HepG2 (cell line): ENCODE measurements around the gene MTHFS. TPM values are rescaled to one million over a fixed set of nuclear protein-coding genes. Genes with fewer than 3 reads are reported as not detected.

Experiments used
- HMGXB3 ChIP-seq: sonication (generic); formaldehyde crosslinking; IDR thresholded peaks from 2 replicates; pipeline ENCODE4 v1.4.0; 2020; ENCODE audit warnings: missing genetic modification reagents, borderline replicate concordance
- HOMEZ ChIP-seq: IDR thresholded peaks from 2 replicates; pipeline ENCODE4 v1.6.1; 2016; ENCODE audit warnings: low read depth
- KDM5A ChIP-seq: fragments of 200-600 bp; sonication (generic); IDR thresholded peaks from 2 replicates; pipeline ENCODE4 v1.7.0; 2018; ENCODE audit warnings: antibody characterized with exemption, mild to moderate bottlenecking, low read length, borderline replicate concordance
- NFYC ChIP-seq: IDR thresholded peaks from 2 replicates; pipeline ENCODE4 v1.6.1; 2016; ENCODE audit warnings: missing genetic modification reagents, missing compliant biosample characterization
- NR2F6 ChIP-seq, 2 experiments: IDR thresholded peaks; 2 replicates each; pipeline ENCODE4 v1.6.1; 2016; ENCODE audit warnings: antibody characterized with exemption in 1 of 2, mild to moderate bottlenecking in 1 of 2
- POGK ChIP-seq: sonication (generic); formaldehyde crosslinking; conservative IDR thresholded peaks from 2 replicates; pipeline ENCODE4 v1.8.0; 2022; ENCODE audit warnings: mild to moderate bottlenecking, moderate library complexity, missing genetic modification reagents
- REL ChIP-seq: sonication (generic); formaldehyde crosslinking; conservative IDR thresholded peaks from 2 replicates; pipeline ENCODE4 v1.8.0; 2022; ENCODE audit warnings: mild to moderate bottlenecking, missing genetic modification reagents, moderate library complexity
- TBP ChIP-seq: sonication (generic); formaldehyde crosslinking; IDR thresholded peaks from 2 replicates; pipeline ENCODE4 v1.5.0; 2020; ENCODE audit warnings: missing genetic modification reagents
- TBX3 ChIP-seq: fragments of 450-650 bp; IDR thresholded peaks from 2 replicates; pipeline ENCODE4 v1.6.1; 2017; ENCODE audit warnings: antibody characterized with exemption, mild to moderate bottlenecking, inconsistent platforms, borderline replicate concordance
- TCF12 ChIP-seq, 2 experiments: fragments of 450-650 bp in 1 of 2; sonication (generic) in 1 of 2; formaldehyde crosslinking in 1 of 2; IDR thresholded peaks; 2 replicates each; pipeline versions ENCODE4 v1.6.1 to v1.8.0; 2017 to 2022; ENCODE audit warnings: antibody characterized with exemption in 1 of 2, mild to moderate bottlenecking in 1 of 2, missing genetic modification reagents in 1 of 2, moderate library complexity in 1 of 2
- ZFP37 ChIP-seq: sonication (generic); formaldehyde crosslinking; IDR thresholded peaks from 2 replicates; pipeline ENCODE4 v1.4.0; 2020; ENCODE audit warnings: missing genetic modification reagents, borderline replicate concordance
- ZNF142 ChIP-seq: sonication (generic); formaldehyde crosslinking; IDR thresholded peaks from 2 replicates; pipeline ENCODE4 v1.4.0; 2020; ENCODE audit warnings: missing genetic modification reagents
- ZNF44 ChIP-seq: sonication (generic); formaldehyde crosslinking; IDR thresholded peaks from 2 replicates; pipeline ENCODE4 v1.5.1; 2020; ENCODE audit warnings: mild to moderate bottlenecking, missing genetic modification reagents
- ZNF558 ChIP-seq: sonication (generic); formaldehyde crosslinking; IDR thresholded peaks from 2 replicates; pipeline ENCODE4 v1.9.0; 2022; ENCODE audit warnings: mild to moderate bottlenecking, missing genetic modification reagents, borderline replicate concordance
- ZNF660 ChIP-seq: sonication (generic); formaldehyde crosslinking; IDR thresholded peaks from 2 replicates; pipeline ENCODE4 v1.5.1; 2020; ENCODE audit warnings: mild to moderate bottlenecking, low read depth, missing genetic modification reagents, borderline replicate concordance
- ZNF83 ChIP-seq: sonication (generic); formaldehyde crosslinking; IDR thresholded peaks from 2 replicates; pipeline ENCODE4 v1.4.0; 2020; ENCODE audit warnings: missing genetic modification reagents, mild to moderate bottlenecking, borderline replicate concordance
- polyA plus RNA-seq, 8 experiments: library from polyadenylated mRNA; depleted of rRNA in 3 of 8; stranded (reverse) in 7 of 8; unstranded in 1 of 8; fragments of >200 nt; fragmentation: Illumina TruSeq in 4 of 8; extraction: Trizol in 4 of 8; gene quantifications; 2 replicates each; pipeline versions ENCODE4 v1.2.1 to v1.2.3, GENCODE V29; 2011 to 2016; ENCODE audit warnings: low read depth in 4 of 8, missing spikeins in 1 of 8, mixed read lengths in 1 of 8; ENCODE audit not compliant: insufficient read depth in 1 of 8
- total RNA-seq, 5 experiments: library from RNA; depleted of rRNA; stranded (reverse); fragments of >200 nt; fragmentation: Illumina TruSeq; extraction: Trizol; gene quantifications; 2 replicates each; pipeline ENCODE4 v1.2.3, GENCODE V29; 2016; ENCODE audit warnings: low read depth in 1 of 5

The MTHFS gene
- total and polyA plus RNA-seq, 2 of the 13 experiments (the other 11 are each of a cell fraction or from before 2014, with no cell fraction given) = 37.0 to 49.7 TPM

- no peak for TF ChIP-seq HMGXB3
- peak; percentile 89; the same call in 1 of the 2 replicates for TF ChIP-seq TBX3
- TF ChIP-seq NR2F6 (IDR thresholded peaks at IDR 0.05) = peak; percentile 43; the same call in 1 of the 2 replicates
- TF ChIP-seq NR2F6 (CRISPR knock-in tag; IDR thresholded peaks at IDR 0.05) = no peak
- TF ChIP-seq TCF12 (IDR thresholded peaks at IDR 0.05) = no peak
- no peak for TF ChIP-seq TCF12 (CRISPR knock-in tag; IDR thresholded peaks at IDR 0.05)
- no peak for TF ChIP-seq ZNF558 (CRISPR knock-in tag)
- no peak for TF ChIP-seq ZNF83 (CRISPR knock-in tag)
- TF ChIP-seq POGK (CRISPR knock-in tag) = 0 out of 2 replicates have a peak, but pooled peaks have one; percentile 23
- no peak for TF ChIP-seq ZFP37 (CRISPR knock-in tag)
- TF ChIP-seq ZNF44 (CRISPR knock-in tag) = no peak
- TF ChIP-seq HOMEZ (CRISPR knock-in tag) = 0 out of 2 replicates have a peak, but pooled peaks have one; percentile 26
- no peak for TF ChIP-seq KDM5A
- TF ChIP-seq TBP (CRISPR knock-in tag) = no peak
- no peak for TF ChIP-seq ZNF660 (CRISPR knock-in tag)
- TF ChIP-seq NFYC = no peak
- TF ChIP-seq REL = no peak
- no peak for TF ChIP-seq ZNF142 (CRISPR knock-in tag)
These were observed 10.7 kb downstream of the MTHFS start (continued) for GRCh38 chr15:79886124-79886523.
